ENCODE results near the gene ZNF768. TPM values are rescaled to one million over a fixed set of nuclear protein-coding genes. Genes with fewer than 3 reads are reported as not detected.

Gene ZNF768
- total RNA-seq, 1 experiment from 2014 or later, result 68.3 TPM

GRCh38 chr16:30530163-30531037, 4.0 kb upstream of the ZNF768 start:
- POLR2A ChIA-PET, result interaction anchor here (0.8 kb wide), 1 partner anchor 98 kb away, joined by 11 read pairs; no protein-coding TSS in a partner anchor
- DNase-seq (ENCODE audit: low read depth, low spot score) (no peak), ATAC-seq (no peak)
- no peaks in the 10 kb centered on the region for H3K27me3 ChIP-seq (ENCODE audit: control insufficient read depth, insufficient read depth, low read length)
- no peak for TF ChIP-seq CTCF (IDR thresholded peaks at IDR 0.05)
- no peak for TF ChIP-seq TCF7L2 (IDR thresholded peaks at IDR 0.05; ENCODE audit: low read depth, low read length)
- no peak for TF ChIP-seq REST (IDR thresholded peaks at IDR 0.05; ENCODE audit: insufficient read depth in 1 of 2, low read depth in 2 of 2, low read length in 1 of 2)
- no peak overlapping the region for H3K4me3 ChIP-seq (ENCODE audit: low read depth in 2 of 2, low read length in 2 of 2)
- intact Hi-C loops (cut with micrococcal nuclease; ENCODE audit: unreplicated experiment) (no loop called here), in situ Hi-C loops (cut with HindIII; ENCODE audit: low pct_unique_long_range_greater_than_20kb, low sequenced_read_pairs) (no loop called here)
- H3K27ac ChIP-seq (ENCODE audit: low read length), result no peak overlapping the region; the same call in 1 of the 2 replicates
- CTCF ChIA-PET, result no interaction called here
- H3K9me3 ChIP-seq (ENCODE audit: control insufficient read depth, insufficient read depth, low read depth, low read length), result no peaks in the 10 kb centered on the region
- H3K4me1 ChIP-seq (ENCODE audit: control insufficient read depth, insufficient read depth, low read length), result peaks cover 17% of the 10 kb centered on the region
- BruUV-seq (replicated peaks), result TSS peak; percentile 44
- H3K36me3 ChIP-seq (ENCODE audit: control insufficient read depth, insufficient read depth, low read length), result no peaks in the 10 kb centered on the region

- DNase-seq (ENCODE audit: low read depth, low spot score), result no peak
- H3K27me3 ChIP-seq (ENCODE audit: control insufficient read depth, insufficient read depth, low read length), result no peaks in the 10 kb centered on the region
- CTCF ChIA-PET, result no interaction called here
- POLR2A ChIA-PET, result no interaction called here
- intact Hi-C loops (cut with micrococcal nuclease; ENCODE audit: unreplicated experiment) (loop anchor here (10.0 kb wide), 1 partner anchor 84 kb away; the partner anchor contains the start of gene SEPHS2), in situ Hi-C loops (cut with HindIII; ENCODE audit: low pct_unique_long_range_greater_than_20kb, low sequenced_read_pairs) (no loop called here)
- H3K9me3 ChIP-seq (ENCODE audit: control insufficient read depth, insufficient read depth, low read depth, low read length), result no peaks in the 10 kb centered on the region
- H3K36me3 ChIP-seq (ENCODE audit: control insufficient read depth, insufficient read depth, low read length), result no peaks in the 10 kb centered on the region
- no peak overlapping the region for H3K4me3 ChIP-seq (ENCODE audit: low read depth in 2 of 2, low read length in 2 of 2)
- ATAC-seq, result no peak
- no peak overlapping the region; the same call in 1 of the 2 replicates for H3K27ac ChIP-seq (ENCODE audit: low read length)
- TF ChIP-seq POLR2AphosphoS5 (IDR thresholded peaks at IDR 0.05; ENCODE audit: low read depth, low read length) (no peak), CTCF (IDR thresholded peaks at IDR 0.05) (no peak), SIN3A (IDR thresholded peaks at IDR 0.05; ENCODE audit: borderline replicate concordance, insufficient read depth, low read depth, low read length) (no peak), REST (IDR thresholded peaks at IDR 0.05; ENCODE audit: insufficient read depth in 1 of 2, low read depth in 2 of 2, low read length in 1 of 2) (no peak), TCF7L2 (IDR thresholded peaks at IDR 0.05; ENCODE audit: low read depth, low read length) (no peak)
- no TSS peak for BruUV-seq (replicated peaks)
- peaks cover 19% of the 10 kb centered on the region for H3K4me1 ChIP-seq (ENCODE audit: control insufficient read depth, insufficient read depth, low read length)
Measured at GRCh38 chr16:30528799-30529457, 2.6 kb upstream of the ZNF768 start.
